Limb (tissue), 2 donors: Measurements from ENCODE around the gene SNN.

Experiments
- DNase-seq, 2 donors: peaks; one replicate each; pipeline ENCODE4 v3.0.0-alpha.2; 2016; ENCODE audit errors: extremely low spot score in 2 of 2

The SNN gene

GRCh38 chr16:11666103-11667055 lies 1.9 kb upstream of the SNN start:
- no peak for DNase-seq

DNA sequence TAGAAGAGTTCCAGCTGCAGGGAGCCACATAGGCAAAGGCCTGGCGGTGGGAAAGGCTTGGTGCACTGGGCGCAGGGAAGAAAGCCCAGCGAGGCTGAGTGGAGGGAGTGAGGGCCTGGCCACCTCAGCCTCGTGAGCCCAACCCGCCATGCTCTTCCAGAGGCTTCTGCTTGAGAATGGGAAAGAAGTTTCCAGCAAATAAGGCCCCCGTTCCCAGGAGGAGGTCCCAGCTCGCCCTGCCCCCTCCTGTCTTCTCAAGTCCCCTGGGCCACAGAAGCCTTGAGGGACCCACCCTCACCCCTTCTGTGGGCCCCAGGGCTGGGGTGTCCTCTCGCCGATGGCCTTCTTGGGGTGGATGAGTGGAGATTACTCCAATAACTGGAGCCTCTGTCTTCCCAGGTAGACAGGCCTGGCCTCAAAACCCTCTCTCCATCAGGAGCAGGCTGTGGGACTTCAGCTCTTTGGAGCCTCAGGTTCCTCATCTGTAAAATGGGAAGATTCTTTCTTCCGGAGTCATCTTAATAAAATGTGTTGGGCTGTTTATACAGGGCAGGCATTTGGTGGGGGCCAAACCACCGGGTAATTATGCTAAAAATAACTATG lies 933 bp upstream of the SNN start:
- DNase-seq, result no peak

DNA sequence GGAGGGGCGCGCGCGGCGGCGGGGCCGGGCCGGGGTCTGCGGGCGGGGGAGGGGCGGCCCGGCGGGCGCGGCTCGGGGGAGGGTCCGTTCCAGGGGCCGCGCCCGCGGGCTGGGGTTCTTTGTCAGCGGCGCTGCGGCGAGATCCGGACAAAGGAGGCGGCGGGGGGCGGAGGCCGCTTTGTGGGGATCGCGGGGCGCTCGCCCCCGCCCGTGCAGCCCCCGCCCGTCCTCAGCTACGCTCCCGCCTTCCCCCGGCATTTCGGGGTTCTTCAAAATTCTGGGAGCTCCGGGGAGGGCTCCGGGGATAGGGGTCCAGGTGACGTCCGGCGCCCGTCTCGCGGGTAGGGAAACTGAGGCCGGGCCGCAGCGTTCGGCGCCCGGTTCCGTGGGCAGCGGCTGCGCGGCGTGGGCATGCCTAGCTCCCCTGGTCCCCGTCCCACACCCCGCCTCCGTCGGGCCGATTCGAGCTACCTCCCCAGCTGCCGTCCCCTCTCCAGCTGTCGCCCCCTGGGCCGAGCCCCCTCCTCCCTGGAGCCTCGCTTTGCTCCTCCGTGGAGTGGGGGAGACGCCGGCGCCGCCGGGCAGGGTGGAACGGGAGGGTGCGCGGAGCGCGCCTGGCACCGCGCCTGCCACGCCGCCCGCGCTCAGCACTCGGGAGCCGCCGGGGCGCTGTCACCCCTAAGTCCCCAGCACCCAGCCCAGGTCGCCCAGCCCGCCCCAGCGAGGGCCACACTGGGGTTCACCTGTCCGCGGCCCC lies 546 bp downstream of the SNN start:
- DNase-seq, result peak in 1 of 2 donors; percentile 76

GRCh38 chr16:11669380-11670146 lies 1.3 kb downstream of the SNN start:
- no peak for DNase-seq

- no peak for DNase-seq
Observed at GRCh38 chr16:11670171-11671131, 2.2 kb downstream of the SNN start.

GRCh38 chr16:11671271-11671670 lies 3.0 kb downstream of the SNN start:
- no peak for DNase-seq

- no peak for DNase-seq
Observed at GRCh38 chr16:11671676-11672075, 3.4 kb downstream of the SNN start.

GRCh38 chr16:11672206-11673090 lies 4.2 kb downstream of the SNN start:
- DNase-seq, result no peak

GRCh38 chr16:11673091-11674000 lies 5.1 kb downstream of the SNN start:
- DNase-seq, result no peak

DNA sequence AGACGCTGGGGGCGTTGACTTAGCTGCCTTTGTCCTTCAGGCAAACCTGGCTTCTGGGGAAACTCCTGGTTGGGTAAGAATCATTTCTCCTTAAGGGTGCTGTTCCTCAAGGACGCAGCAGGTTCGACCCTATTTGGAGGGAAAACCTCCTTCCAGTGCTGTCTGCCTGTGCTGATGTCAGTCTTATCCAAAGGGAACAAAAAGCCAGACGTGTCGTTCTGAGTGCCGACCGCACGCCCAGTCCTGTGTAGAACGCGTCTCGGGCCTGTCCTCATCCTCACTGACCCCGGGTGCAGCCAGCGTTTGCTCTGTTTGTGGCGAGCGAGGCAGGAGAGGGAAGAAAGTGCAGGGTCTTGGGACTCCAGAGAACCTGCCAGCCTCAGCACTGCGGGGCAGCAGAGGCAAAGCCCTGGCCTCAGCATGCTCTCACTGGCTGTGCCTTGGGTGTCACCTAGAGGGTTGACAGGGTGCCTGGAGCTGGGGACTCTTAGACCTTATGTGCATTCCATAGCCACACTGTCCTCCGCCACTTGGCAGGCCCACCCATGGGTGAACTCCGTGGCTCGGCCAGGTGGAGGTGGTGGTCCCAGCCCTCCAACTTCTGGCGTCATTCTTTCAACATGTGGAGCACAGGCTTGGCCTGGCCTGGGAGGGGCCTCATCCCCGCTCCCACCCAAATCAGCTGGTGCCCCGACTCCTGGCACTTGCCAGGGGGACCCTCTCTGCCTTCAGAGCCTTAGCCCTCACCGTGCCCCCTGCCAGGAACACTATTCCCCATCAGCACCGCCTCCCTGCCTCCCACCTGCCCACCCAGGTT lies 6.0 kb downstream of the SNN start:
- no peak for DNase-seq

DNA sequence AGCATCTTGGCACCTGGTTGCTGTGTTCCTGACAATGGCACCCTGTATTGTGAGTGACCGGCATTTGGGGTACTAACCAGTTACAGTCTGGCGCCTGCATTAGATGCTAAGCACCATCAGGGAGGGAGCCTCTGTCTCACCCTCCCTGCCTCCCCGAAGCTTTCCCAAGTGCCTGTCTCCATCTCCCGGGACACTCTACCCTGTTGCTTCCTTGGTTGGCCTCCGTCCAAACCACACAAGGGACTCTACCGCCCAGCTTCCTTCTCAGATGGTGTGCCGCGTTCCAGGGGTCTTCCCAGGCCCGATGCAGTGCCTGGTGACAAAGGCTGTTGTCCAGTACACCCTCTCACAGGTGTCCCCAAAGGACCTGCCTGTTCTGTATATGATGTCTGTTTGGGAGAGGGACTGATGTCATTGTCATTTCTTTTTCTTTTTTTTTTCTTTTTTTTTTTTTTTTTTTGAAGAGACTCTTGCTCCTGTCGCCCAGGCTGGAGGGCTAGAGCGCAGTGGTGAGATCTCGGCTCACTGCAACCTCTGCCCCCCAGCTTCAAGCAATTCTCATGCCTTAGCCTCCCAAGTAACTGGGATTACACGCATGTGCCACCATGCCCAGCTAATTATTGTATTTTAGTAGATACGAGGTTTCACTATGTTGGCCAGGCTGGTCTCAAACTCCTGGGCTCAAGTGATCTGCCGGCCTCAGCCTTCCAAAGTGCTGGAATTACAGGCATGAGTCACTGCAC lies 6.7 kb downstream of the SNN start:
- DNase-seq, result no peak

GRCh38 chr16:11675561-11676511 lies 7.6 kb downstream of the SNN start:
- DNase-seq, result no peak

DNA sequence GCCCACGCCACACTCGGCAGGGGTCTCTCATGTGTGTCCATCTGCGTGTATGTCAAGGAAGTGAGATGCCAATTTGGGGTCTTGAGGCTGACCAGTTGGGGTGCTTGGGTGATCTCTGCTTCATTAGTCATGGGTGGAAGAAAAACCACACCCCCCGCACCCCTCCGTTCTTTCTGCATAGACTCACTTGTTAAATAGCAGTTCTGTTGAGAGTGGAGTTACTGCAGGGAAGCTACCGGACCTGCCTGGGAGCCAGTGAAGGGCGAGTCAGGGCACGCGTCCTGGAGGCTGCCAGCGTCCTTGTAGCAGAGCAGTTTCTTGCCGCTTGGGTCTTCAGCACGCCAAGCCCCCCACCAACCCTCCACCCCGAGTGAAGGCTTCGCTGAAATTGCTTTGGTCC lies 8.5 kb downstream of the SNN start:
- DNase-seq, result no peak

DNA sequence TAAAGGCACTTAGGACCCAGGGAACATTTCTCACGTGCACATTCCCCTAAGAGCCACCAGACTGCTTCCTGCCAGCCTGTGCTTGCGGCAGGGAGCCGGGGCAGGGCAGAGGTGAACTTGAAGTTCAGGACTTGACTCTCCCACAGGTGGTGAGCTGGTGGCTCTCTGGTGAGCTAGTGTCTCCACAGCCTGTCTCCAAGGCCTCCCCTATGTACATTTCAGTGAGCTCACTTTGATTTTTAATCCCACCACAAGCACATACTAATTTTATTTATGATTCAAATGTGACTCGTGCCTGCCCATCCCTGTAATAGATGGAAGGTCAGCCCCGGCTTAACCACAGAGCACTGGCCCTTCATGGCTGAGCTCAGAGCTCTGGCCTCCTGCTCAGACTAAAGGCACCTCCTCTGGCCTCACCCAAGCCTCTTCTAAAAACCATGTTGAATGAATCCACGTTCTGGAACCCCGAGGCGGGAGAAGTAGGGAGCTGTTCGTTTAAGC lies 9.2 kb downstream of the SNN start:
- DNase-seq, result no peak
